GM19468 (cell line): ENCODE measurements around the gene NBAS.

Source experiments
- ATAC-seq: cut with Tn5 transposase; IDR thresholded peaks from one replicate; pipeline ENCODE4 v1.9.1; 2021; ENCODE audit warnings: mild to moderate bottlenecking, moderate library complexity, moderate number of reproducible peaks; ENCODE audit not compliant: unreplicated experiment; ENCODE audit errors: extremely low read depth

NBAS gene

DNA sequence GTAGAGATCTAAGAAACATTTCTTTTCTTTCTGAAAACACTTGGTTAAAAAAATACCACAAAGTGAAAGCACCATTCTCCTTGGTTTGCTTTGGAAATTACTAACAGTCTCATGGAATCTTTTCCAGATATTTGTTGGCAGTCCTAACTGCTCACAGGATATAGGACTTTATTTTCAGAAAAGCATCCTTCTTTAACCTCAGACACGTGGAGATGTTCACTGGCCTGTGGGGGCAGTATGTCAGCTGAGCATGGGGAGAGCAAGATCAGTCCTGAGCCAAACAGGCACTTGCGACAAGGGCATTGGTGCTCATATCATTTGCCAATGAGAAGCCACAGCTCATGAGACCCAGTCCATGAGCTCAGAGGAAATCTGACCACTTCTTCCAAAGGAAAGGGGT, 371.9 kb downstream of the NBAS start:
- no peak for ATAC-seq

DNA sequence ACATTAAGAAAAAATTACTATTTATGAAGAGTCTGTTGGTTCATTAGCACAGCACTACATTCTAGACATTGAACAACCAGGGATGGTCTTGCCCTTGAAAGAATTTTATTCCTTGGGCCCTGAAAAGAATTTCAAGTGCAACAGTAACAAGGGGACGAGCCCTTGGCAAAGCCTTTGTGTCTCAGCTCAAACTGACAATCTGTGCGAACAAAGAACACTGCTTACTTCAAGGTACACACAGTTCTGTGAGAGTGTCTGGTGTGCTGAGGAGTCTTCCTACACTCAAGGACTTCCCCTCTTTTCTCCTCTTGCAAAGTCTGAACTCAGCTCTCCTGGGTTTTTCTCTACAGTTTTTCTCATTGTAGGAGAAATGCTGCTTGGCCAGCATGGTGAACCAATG, 373.4 kb downstream of the NBAS start:
- no peak for ATAC-seq

DNA sequence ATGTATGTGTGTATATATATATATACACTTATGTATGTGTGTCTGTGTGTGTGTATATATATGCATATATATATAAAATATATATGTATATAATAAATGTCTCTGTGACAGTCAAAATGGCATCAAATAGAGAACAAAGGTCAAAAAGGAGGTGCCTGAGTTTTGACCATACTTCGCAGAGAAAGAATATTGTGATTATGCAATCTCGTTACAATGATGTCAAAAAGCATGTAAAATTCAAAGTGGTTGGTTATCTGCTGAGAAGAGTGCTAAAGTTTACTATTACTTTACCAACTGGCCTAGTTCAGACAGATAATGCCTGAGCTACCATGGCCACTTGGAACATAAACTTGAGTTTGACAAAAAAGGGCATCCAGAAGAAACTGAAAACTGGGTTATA, 375.0 kb downstream of the NBAS start:
- ATAC-seq = no peak

DNA sequence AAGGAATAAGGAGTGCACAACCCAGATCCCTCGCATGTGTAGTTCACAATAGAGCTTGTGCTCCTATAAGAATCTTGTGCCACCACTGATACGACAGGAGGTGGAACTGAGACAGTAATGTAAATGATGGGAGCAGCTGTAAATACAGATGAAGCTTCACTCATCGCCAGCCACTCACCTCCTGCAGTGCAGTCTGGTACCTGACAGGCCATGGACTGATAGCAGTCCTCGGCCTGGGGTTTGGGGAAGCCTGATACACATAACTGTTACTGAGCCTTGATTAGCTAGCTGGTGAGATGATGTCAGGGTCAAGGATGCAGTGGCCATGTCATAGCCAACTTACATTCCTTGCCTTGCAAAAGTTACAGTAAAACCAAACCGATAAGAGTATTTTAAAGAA, 376.6 kb downstream of the NBAS start:
- ATAC-seq = no peak

DNA sequence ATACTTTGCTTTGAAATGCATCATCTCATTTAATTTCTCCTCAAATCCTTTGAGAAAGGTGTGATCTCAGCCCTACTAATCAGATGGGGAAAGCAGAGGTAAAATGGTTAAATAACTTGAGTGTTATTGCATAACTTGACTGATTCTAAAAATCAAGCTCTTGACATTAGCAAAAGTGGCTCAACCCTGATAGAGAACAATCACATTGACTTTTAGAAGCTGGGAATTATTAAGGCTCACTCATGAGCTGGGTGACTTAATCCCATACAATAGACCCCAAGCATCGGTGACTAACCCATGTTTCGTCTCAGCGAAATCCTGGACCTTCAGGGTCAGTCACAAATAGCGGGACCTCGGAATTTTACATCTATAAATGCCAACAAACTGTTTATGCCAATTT, 378.9 kb downstream of the NBAS start:
- ATAC-seq = no peak

DNA sequence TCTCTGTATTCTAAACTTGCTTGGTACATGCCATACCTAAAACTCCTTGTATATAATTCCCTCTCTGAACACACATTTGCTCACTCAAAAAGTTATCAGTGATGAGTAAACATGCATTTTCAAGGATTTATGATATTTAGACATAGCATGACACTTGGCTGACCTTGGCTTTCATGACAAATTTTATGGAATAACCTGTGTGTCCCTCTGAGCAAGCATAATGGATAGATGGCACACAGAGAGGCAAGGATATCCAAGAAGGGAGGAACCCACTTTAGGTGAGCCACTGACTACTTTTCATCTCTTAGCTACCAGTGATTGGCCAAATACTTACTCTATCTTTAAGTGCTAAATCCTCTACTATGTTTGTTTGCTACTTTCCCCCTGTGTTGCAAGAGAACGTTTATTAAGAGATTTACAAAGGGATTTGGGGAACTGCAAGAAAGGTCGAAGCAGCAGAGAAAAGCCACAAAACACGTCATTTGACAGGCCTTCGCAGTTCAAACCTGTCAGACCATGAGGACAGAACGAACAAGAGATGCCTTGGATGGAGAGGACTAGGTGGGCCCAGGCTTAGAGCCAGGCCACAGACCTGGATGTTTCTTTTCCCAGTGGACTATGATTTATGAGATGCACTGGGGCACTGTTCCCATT, 379.9 kb downstream of the NBAS start:
- no peak for ATAC-seq

DNA sequence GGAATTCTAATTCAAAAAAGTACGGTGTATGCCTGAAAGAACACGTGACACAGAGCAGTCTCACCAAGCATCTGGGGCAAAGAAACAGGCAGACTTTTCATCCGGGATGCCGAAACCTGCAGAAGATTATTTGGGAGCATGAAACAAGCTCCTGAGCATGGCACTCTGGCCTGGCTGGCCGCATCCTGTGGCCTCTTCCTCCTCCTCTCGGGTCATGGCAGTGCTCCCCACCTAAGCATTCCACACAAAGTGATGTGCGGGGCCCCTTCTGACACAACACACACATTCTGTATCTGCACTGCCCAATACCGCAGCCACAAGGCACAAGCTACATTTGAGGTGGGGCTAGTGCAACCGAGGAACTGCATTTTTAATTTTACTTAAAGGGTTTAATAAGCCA, 380.8 kb downstream of the NBAS start:
- no peak for ATAC-seq

DNA sequence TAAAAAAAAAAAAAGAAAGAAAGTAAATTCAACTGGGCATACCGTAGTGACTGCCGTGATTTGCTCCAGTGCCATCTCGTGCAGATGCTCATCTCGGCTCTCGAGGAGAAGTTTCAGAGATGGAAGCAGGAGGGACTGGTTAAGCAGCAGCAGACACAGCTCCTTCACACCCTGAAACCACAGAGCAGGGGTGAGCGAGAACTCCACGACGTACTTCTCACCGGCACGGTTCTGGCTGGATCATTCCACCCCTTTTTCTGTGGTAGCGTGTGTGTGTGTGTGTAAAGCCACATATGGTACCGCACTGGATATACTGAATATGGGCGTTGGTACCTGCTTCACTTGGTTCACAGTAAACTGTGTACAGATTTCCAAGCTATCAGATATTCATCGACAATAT, 382.2 kb downstream of the NBAS start:
- ATAC-seq = no peak

DNA sequence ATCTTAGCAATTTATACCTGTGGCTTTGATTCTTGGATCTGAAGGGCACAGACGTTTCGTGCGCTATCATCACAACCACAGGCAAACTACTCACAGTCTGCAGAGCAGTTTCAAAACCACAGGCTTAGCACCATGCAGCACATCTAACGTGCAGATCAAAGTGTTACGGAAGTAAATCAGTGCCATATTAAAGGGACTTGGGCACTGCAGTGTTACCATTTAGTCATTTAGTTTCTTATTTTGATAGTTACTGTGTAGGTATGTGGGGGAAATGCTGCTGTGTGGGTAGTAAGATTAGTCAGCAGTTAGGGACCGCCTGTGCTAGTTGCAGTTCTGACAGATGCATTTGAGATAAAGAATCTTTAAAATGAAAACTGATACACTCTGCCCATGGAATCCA, 384.0 kb downstream of the NBAS start:
- peak; percentile 99 for ATAC-seq

DNA sequence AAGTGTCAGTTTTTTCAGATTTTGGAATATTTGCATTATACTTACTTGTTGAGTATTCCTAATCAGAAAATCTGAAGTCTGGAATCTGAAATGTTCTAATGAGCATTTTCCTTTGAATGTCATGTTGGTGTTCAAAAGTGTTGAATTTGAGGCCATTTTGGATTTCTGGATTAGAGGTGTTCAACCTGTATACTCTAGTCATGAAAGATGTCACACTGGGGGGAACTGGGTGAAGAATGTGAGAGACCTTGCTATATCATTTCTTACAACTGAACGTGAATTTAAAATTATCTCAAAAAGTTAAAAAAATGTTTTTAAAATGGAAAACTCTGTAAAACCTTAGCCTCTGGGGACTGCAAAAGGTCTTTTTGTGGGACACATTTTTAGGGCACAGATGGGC, 384.5 kb downstream of the NBAS start:
- no peak for ATAC-seq

DNA sequence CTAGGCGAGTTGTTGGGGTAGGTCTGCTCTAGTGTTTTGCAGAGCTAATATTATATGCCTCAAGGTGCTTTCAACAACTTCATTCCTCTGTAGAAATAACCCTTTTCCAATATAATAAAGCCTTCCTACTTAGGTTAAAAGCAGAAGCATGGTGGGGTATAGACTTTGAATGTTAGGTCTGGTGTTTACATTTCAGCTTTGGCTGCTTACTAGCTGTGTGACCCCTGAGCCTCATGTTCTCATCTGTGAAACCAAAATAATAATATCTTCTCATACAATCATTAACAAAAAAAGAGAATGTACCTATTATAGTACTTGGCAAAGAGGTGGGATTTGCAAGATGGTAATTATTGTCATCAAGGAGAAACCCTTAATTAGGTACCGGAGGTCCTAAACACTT, 386.6 kb downstream of the NBAS start:
- ATAC-seq = no peak

DNA sequence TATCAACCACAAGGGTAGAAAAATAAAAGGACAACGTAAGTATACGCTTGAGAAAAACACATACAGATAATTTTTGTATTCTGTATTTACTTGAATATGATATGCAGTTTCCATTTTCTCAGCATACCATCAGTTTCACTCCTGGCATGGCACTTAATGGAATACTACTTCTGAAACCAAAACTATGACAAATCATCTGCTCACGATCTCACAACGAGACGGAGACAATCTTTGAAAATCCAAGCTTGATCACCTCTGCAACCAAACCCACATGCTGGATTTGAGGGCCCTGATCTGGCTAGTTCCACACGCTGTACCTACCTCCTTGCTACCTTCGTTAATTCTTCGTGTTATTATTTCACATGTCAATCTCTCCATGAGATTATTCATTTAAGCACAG, 387.6 kb downstream of the NBAS start:
- ATAC-seq = no peak

DNA sequence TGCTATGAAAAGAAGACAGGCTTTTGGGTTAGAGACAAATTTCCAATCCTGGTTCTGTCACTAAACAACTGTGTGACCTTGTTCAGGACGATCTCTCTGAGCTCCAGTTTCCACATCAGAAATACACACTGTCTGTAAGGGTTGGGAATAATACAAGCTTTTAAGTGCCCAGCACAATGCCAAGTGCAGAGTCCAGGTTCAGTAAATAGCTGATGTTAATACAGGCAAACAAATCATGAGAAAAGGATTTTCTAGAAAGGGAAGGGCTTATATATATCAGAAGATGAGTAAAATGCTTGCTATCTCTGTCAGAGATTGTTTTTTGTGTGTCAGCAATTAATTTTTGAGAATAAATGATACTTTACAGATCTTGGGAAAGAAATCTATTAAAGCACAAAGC, 388.3 kb downstream of the NBAS start:
- ATAC-seq = no peak

DNA sequence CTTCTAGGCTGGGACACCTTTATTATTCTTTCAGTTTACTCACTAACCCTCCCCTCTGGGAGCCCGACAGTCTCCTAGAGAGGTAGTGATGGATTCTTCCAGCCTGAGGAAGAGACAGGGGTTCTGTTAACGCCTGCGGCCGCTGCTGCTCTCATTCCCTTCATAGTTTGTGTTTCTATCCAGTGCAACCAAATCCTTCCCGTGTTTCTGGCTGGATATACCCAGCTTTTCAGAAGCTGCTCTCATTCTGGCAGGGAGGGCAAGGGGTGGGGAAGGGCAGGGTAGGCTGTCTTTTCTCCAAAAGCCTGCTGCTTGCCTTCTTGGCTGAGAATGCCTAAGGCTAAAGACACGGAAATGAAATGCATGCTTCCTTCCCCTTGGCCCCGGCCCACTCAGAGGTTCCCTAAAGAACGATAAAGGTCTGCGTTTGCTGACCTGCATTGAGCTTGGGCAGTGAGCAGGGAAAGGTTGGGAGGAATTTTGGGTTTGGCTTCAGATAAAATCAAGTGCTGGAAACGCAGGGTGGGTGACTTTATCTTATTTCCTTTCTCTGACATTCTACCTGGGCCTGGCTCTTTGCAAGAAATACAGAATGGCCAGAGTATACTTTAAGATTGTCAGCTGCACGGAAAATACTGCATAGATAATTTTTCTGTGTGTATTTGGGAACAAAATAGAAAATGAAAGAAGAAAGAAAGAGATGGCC, 390.9 kb downstream of the NBAS start:
- no peak for ATAC-seq

DNA sequence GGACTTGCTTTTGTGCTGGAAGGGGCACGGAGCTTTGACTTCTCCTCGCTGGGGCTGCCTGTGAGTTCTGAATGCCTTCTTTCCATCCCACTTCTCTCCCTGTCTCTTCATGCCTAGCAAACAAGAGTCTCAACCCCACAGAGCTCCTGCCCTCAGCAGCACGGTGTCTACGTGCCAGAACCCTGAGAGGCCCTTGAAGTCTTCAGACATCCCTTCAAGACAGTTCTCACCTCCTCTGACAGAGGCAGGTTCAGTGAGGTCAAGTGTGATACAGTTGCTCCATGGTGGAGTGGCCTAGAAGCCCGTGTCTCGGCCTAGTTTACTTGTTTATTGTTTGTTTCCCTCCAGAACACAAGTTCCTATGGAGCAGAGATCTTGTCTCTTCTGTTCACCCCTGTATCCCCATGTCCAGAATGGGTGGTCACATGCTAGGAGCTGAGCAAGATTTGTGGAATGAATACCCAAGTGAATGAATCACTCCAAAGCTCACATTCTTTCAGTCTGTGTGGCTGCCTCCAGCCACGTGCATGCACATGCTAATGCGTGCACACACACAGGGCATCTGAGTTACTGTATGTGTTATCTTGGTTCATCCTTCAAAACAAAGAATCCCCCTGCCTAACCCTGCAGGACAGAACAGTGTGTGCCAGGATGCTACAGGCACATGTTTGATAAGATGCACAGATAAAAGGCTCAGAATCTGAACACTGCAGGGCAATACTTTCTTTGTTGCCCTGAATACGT, 391.6 kb downstream of the NBAS start:
- ATAC-seq = no peak

DNA sequence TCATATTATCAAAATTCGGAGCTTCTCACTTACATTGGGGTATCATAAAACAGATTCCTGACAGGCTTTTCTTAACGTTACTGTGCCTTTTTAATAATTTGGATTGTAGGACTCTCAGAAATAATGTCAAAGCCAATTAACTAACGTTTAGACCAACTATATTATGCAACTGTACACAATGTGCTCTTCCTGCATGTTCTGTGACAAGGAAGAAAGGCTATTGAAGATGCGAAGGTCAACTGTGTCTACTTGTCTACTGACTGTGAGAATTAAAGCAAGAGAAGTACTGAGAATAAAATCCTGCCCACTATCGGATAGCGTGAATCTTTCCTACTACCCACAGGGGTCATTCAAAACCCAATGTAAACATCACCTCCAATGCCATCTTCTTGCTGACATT, 393.0 kb downstream of the NBAS start:
- ATAC-seq = no peak

DNA sequence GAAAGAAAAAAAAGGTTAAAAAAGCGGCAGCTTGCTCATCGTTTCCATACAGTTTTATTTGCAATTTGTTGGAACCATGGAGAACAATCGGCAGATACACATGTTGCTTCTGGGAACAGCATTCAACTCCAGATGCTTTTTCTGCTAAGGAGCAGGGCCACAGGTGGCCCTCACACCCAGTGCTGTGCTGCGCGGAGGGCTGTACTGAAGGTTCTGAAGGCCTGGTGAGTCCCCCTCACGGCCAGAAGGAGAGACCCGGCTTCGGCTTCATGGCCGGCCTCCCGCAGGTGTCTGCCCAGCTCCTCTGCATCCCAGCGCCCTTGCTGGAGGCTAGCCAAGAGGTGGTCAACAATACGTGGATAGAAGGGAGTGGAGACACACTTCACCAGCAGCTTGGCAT, 394.3 kb downstream of the NBAS start:
- no peak for ATAC-seq

DNA sequence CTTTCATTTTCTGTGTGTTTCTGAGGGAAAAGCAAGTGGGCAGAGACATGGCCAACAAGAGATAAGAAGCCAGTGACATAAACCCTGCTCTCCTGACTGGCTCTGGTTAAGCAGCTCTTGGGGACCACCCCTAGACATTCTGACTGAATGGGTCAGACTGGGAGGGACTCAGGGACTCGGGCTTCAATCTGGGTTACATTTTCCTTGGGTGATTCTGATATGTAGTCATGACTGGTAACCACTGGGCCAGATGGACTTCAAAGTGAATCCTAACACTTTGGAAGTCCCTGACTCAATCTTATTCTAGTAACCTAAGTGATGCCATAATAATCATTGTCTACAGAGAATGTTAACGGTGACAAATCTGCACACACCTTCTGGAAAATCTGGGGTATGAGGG, 397.8 kb downstream of the NBAS start:
- no peak for ATAC-seq

DNA sequence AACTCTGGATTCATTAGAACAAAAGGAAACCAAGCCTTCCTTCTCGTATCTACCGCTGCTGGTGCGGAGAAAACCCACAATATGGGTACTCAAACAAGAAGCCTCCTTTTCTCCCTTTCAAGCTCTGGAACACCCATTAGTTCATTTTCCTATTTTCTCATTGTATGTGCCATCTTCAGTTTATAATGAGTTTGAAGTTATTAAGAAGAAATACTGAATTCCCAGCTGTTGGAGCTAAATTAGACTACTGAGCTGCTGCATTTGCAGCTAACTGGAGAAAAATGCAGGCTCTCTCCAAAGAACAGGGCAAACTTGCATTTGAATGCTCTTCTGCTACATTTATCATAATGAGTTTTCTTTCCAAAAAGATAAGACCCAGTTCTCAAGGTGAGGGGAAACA, 398.5 kb downstream of the NBAS start:
- no peak for ATAC-seq

DNA sequence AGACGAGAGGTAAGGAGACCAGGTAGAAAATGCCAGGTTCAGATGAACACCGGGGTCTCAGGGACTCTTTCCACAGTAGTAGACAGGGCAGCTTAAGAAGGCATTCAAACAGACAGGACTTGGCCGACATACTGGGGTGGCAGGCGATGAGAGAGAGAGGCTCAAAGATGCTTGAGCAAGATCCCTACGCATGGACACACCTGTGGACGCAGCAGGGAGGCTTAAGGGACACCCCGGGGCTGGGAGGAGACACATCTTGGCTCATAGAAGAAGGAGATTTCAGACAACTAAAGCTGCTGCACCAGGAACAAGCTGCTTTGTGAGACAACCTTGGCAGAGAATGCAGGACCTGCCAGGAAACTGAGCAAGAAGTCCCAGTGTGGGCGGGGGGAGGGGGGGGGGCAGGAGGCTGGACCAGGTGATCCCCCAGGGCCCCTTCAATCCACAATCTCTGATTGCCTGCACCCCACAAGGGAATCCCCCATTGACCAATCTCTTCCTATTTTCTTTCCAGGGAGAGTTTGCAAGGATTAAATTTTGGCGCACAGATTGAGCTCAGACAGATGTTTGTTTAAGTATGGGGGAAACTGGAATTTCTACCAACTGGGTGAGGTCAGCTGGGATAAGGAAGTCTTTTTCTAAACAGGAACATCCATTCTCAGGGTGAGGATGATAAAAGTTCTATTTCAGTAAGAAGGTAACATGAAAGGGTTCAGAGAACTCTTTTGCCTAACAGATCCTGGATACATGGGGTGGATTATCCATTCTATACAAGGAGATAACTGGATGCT, 400.7 kb downstream of the NBAS start:
- no peak for ATAC-seq

DNA sequence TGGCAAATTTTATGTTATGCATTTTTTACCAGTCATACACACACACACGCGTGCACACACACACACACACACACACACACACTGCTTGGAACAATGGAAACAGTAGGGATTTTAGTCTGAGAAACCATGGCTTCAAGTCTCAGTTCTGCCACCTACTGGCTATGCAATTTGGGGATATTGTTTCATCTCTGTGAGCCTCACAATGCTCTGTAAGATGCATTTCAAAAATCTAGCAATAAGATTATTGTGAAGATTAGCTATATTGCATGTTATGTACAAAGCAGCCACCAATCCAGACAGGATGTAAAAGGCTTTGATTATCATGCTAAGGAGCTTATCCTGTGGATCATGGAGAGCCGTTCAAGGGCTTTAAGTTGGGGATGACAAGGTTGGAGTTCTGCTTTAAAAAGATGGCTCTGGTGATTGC, 401.4 kb downstream of the NBAS start:
- no peak for ATAC-seq
